Skeletal muscle tissue (tissue), 4 donors: ENCODE results near the gene MGST3. TPM values are rescaled to one million over a fixed set of nuclear protein-coding genes. Genes with fewer than 3 reads are reported as not detected.
"Not testable (repeated sequence)": the region's sequence is repeated elsewhere in the genome, so short reads cannot be mapped to it uniquely, and the experiment has no call there.

ENCODE experiments used
- H3K27ac ChIP-seq: one replicate; pipeline ENCODE4 v1.7.0; 2013; ENCODE audit warnings: mild to moderate bottlenecking, low read depth, low read length, inconsistent platforms
- H3K27me3 ChIP-seq, 3 donors: one replicate each; pipeline ENCODE4 v1.7.0; 2013; ENCODE audit warnings: low read length in 3 of 3; ENCODE audit not compliant: control insufficient read depth in 3 of 3, insufficient read depth in 3 of 3
- H3K36me3 ChIP-seq, 3 donors: one replicate each; pipeline ENCODE4 v1.7.0; 2013; ENCODE audit warnings: low read length in 3 of 3; ENCODE audit not compliant: control insufficient read depth in 3 of 3, insufficient read depth in 3 of 3
- H3K4me1 ChIP-seq, 3 donors: one replicate each; pipeline ENCODE4 v1.7.0; 2013; ENCODE audit warnings: low read length in 3 of 3, mild to moderate bottlenecking in 3 of 3; ENCODE audit not compliant: control insufficient read depth in 3 of 3, insufficient read depth in 3 of 3
- H3K4me3 ChIP-seq, 3 donors: one replicate each; pipeline ENCODE4 v1.7.0; 2013; ENCODE audit warnings: low read length in 3 of 3
- H3K9ac ChIP-seq, 3 donors: one replicate each; pipeline ENCODE4 v1.7.0; 2013; ENCODE audit warnings: low read length in 3 of 3, mild to moderate bottlenecking in 3 of 3, moderate library complexity in 2 of 3, low read depth in 1 of 3
- H3K9me3 ChIP-seq, 3 donors: one replicate each; pipeline ENCODE4 v1.7.0; 2013; ENCODE audit warnings: low read length in 3 of 3; ENCODE audit not compliant: control insufficient read depth in 3 of 3
- total RNA-seq: library from RNA; depleted of rRNA; stranded (reverse); fragments of >200 nt; gene quantifications from one replicate; pipeline ENCODE4 v1.2.3, GENCODE V29; 2014
- donor health status: Osteomylitis.

Gene MGST3
- total RNA-seq, 1 donor from 2014 or later: 170 TPM

- peaks cover 14 to 30% (median 22%) of the 10 kb centered on the region in 3 donors for H3K36me3 ChIP-seq
- no peaks in the 10 kb centered on the region for H3K9me3 ChIP-seq
- H3K4me1 ChIP-seq: no peaks in the 10 kb centered on the region
- H3K4me3 ChIP-seq: no peak overlapping the region
- no peak overlapping the region for H3K9ac ChIP-seq
- no peaks in the 10 kb centered on the region for H3K27me3 ChIP-seq
- H3K27ac ChIP-seq: no peak overlapping the region
Observed at GRCh38 chr1:165674599-165674998, 43.6 kb downstream of the MGST3 start.

DNA sequence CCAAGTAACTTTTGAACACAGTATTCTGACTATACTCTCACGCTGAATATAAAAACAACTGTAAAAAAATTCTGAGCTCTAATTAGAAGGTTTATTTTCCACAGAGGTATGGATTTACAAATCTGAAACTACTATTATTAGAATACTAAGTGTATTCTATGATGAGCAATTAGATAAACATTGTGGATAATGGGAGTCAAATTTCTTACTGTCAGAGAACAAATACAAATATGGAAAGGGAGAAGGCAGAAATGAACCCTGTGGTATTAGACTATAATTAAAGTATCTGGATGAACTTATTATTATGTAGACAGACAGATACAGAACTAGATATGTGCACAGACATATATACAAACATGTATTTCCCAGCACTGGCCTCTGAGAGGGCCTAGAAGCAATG lies 44.8 kb downstream of the MGST3 start:
- no peak overlapping the region for H3K27ac ChIP-seq

GRCh38 chr1:165678509-165678908 lies 47.5 kb downstream of the MGST3 start:
- Histone ChIP-seq H3K36me3 (peaks cover 21 to 49% (median 46%) of the 10 kb centered on the region in 3 donors), H3K27me3 (no peaks in the 10 kb centered on the region), H3K4me3 (no peak overlapping the region), H3K9ac (no peak overlapping the region), H3K27ac (no peak overlapping the region), H3K4me1 (no peaks in the 10 kb centered on the region), H3K9me3 (no peaks in the 10 kb centered on the region)

More for the DNA sequence above, 44.8 kb downstream of the MGST3 start:
- H3K4me3 ChIP-seq: no peak overlapping the region
- no peaks in the 10 kb centered on the region for H3K9me3 ChIP-seq
- peaks cover 14 to 38% (median 33%) of the 10 kb centered on the region in 3 donors for H3K36me3 ChIP-seq
- H3K4me1 ChIP-seq: no peaks in the 10 kb centered on the region
- H3K9ac ChIP-seq: no peak overlapping the region
- no peaks in the 10 kb centered on the region for H3K27me3 ChIP-seq

DNA sequence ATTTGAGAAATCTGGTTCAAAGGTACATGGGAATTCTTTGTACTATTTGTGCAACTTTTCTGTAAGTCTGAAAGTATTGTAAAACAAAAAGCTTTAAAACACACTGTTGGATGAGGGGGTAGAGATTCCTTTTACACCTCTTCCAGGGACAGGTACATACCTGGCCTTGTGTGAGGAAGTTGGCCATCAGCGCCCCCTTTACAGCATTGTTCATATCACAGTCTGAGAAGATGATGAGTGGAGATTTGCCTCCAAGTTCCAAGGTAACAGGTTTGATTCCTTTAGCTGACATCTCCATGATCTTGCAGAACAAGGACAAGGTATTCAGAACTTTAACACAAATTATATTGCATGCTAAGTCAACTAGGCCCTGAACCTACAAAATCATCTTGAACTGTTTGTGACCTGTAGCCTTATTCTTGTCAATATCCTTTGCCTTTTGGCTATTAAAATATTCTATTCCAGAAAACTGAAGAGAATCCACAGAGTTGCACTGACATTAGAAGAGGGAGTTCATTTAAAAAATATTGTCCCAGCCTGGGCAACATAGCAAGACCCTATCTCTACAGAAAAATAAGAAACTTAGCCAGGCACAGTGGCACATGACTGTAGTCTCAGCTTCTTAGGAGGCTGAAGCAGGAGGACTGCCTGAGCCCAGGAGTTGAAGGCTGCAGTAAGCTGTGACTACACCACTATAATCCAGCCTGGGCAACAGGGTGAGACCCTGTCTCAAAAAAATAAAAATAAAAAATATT lies 48.4 kb downstream of the MGST3 start:
- Histone ChIP-seq H3K4me3 (no peak overlapping the region), H3K27ac (no peak overlapping the region), H3K36me3 (peaks cover 21 to 49% (median 46%) of the 10 kb centered on the region in 3 donors), H3K4me1 (no peaks in the 10 kb centered on the region), H3K9me3 (no peaks in the 10 kb centered on the region), H3K27me3 (no peaks in the 10 kb centered on the region), H3K9ac (no peak overlapping the region)

DNA sequence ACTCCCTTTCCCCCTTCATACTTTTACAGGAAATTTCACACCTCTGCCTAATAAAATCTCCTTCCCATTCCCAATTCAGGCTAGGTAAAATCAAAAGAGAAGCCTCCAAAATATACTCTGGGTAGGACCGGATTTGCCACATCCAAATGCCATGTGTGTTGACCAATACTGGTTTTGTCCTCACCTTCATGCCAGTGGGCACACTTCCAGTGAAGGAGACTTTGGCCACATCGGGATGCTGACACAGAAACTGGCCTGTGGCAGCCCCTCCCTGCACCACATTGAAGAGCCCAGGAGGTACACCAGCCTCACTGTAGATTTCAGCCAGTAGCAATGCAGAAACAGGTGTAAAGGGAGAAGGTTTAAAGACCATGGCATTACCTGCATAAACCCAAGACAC lies 49.3 kb downstream of the MGST3 start:
- Histone ChIP-seq H3K4me3 (no peak overlapping the region), H3K27ac (no peak overlapping the region), H3K9me3 (no peaks in the 10 kb centered on the region), H3K27me3 (no peaks in the 10 kb centered on the region), H3K4me1 (no peaks in the 10 kb centered on the region), H3K36me3 (peaks cover 21 to 48% (median 46%) of the 10 kb centered on the region in 3 donors), H3K9ac (no peak overlapping the region)

GRCh38 chr1:165680773-165681172 lies 49.7 kb downstream of the MGST3 start:
- H3K36me3 ChIP-seq: peaks cover 21 to 47% (median 46%) of the 10 kb centered on the region in 3 donors
- not testable (repeated sequence) for H3K4me1 ChIP-seq, H3K4me3 ChIP-seq, H3K27ac ChIP-seq, H3K9ac ChIP-seq, H3K27me3 ChIP-seq, H3K9me3 ChIP-seq

DNA sequence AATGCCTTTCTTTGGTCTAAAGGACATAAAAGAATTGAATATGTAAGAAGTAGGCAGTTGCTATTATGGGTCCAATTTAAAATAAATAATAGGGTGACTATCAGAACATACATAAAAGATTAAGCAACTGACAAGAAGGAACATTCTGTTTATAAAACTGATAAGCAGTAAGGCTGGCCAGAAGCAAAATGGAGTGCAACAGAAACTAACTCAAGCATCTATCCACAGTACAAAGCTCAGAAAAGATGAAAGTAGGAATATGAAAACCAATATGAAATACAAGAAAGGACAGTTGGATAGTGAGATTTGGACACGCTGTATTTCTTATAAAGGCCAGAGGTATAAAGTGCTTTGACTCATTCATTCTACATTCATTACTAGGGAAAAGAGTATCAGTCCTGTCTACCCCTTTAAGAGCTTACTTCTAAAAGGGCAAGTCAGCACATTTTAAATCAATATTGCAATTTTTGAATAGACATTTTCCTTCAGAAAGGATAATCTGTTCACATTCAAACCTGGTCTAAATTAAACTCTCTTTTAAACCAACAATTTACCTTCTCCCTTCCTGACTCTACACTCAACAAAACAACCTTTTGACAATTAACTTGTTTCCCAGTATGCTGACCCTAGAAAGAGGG lies 52.9 kb downstream of the MGST3 start:
- no peaks in the 10 kb centered on the region for H3K4me1 ChIP-seq
- H3K9ac ChIP-seq: peak overlapping the region in 1 of 3 donors; percentile 24
- H3K9me3 ChIP-seq: no peaks in the 10 kb centered on the region
- H3K27me3 ChIP-seq: no peaks in the 10 kb centered on the region
- H3K27ac ChIP-seq: no peak overlapping the region
- H3K4me3 ChIP-seq: no peak overlapping the region
- peaks cover 9 to 38% (median 35%) of the 10 kb centered on the region in 3 donors for H3K36me3 ChIP-seq

GRCh38 chr1:165686121-165686970 lies 55.3 kb downstream of the MGST3 start:
- Histone ChIP-seq H3K4me1 (no peaks in the 10 kb centered on the region), H3K4me3 (no peak overlapping the region), H3K9me3 (no peaks in the 10 kb centered on the region), H3K36me3 (peaks cover 7 to 21% (median 21%) of the 10 kb centered on the region in 3 donors), H3K9ac (no peak overlapping the region), H3K27me3 (no peaks in the 10 kb centered on the region), H3K27ac (no peak overlapping the region)

- Histone ChIP-seq H3K4me3 (no peak overlapping the region), H3K27ac (no peak overlapping the region), H3K4me1 (no peaks in the 10 kb centered on the region), H3K36me3 (peaks cover 5 to 18% (median 16%) of the 10 kb centered on the region in 3 donors), H3K9me3 (no peaks in the 10 kb centered on the region), H3K9ac (no peak overlapping the region), H3K27me3 (no peaks in the 10 kb centered on the region)
Observed at GRCh38 chr1:165686971-165687433, 56.0 kb downstream of the MGST3 start.
